Measurements from ENCODE around the gene B4GALT4. TPM values are rescaled to one million over a fixed set of nuclear protein-coding genes. Genes with fewer than 3 reads are reported as not detected.

The B4GALT4 gene
- polyA plus RNA-seq, 3 donors, result 8.0 to 13.3 (median 9.2) TPM

- no peak overlapping the region for H3K27ac ChIP-seq (ENCODE audit: low read depth, low read length)
- 73 to 95% (median 95%) methylated on average over 6 of the region's 6 CpGs for WGBS, 3 donors
These were observed 28.9 kb downstream of the B4GALT4 start for GRCh38 chr3:119211803-119212202.

DNA sequence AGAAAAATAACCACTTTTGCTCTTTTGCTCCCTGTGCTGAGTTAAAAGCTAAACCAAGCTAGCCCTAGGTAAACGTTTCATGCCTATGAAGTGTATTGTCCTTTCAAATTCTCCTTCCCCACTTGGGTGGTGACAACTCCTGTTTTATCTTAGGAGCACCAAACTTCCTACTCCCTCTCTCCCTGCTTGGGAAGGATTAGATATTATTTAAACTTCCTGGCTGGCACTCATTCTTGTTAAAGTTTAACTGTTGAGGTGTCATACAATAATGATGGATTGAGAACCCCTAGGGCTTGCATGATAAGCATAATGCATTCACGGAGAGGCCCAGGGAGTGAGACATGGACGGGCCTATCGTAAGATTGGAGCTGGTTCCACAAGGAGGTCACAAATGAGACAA is 29.5 kb downstream of the B4GALT4 start:
- WGBS, 3 donors, result 24 to 48% (median 45%) methylated on average over 4 of the region's 4 CpGs
- H3K27ac ChIP-seq (ENCODE audit: low read depth, low read length), result no peak overlapping the region

GRCh38 chr3:119207512-119207875 is 33.2 kb downstream of the B4GALT4 start:
- no peak overlapping the region for H3K27ac ChIP-seq (ENCODE audit: low read depth, low read length)
- 83 to 91% (median 87%) methylated on average over 3 of the region's 3 CpGs for WGBS, 3 donors

GRCh38 chr3:119206611-119207511 is 33.8 kb downstream of the B4GALT4 start:
- H3K27ac ChIP-seq (ENCODE audit: low read depth, low read length), result no peak overlapping the region
- WGBS, 3 donors, result 51 to 69% (median 57%) methylated on average over 4 of the region's 4 CpGs

DNA sequence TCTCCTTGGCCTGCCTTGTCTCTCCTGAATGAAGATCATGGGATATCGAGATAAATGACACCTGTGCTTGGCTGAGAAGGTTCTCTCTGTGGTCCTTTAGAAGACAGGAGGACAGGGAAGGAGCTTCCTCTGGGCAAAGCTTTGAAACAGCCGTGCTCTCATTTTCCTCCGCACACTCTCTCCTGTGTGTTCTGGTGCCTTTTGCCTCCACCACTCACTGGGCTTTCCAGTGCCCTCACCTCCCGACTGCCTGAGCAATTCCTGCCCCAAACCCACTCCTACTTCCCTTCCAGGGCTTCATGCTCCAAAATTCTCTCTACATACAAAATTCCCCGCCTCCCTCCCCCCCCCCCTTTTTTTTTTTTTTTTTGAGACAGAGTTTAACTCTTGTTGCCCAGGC is 35.0 kb downstream of the B4GALT4 start:
- no peak overlapping the region for H3K27ac ChIP-seq (ENCODE audit: low read depth, low read length)
- 74 to 87% (median 75%) methylated on average over 5 of the region's 5 CpGs for WGBS, 3 donors

DNA sequence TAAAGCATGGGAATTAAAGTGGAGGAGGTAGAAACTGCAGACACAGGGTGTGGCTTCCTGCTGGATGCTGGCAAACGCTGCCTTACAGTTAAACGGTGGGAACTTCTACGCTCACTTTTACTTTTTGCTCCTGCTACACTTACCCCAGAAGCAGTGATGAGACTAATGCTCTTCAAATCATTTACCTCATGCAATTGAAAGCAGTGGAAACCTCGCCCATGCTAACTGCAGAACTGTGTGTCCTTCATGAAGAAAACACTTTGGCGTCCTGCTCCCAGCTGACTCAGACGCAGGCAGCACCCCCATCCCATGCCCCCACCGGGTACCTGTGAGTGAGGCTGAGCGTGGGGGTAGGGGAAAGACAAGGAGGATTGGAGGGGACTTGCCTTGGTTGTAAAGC is 35.5 kb downstream of the B4GALT4 start:
- WGBS, 3 donors, result 41 to 52% (median 51%) methylated on average over 8 of the region's 8 CpGs

DNA sequence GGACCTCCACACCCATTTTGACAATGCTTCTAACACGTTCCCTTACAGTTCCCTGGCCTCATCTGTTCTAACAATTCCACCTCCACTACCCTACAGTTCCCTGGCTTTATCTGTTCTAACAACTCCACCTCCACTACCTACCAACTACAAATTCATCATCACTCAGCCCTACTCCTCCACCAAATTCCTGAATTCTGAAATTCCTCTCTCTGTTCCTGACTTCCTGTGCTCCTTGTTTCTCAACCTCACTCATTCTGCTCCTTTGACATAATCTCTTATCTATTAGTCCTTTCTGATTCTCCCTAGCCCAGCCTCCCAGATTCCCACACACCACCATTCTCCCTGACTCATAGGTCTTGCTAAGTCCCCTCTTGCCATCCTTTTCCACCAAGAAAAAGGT is 44.8 kb downstream of the B4GALT4 start:
- H3K27ac ChIP-seq (ENCODE audit: low read depth, low read length), result no peak overlapping the region
- 68 to 79% (median 76%) methylated on average over 1 of the region's 1 CpG for WGBS, 3 donors

More for the DNA sequence above, 35.5 kb downstream of the B4GALT4 start:
- no peak overlapping the region for H3K27ac ChIP-seq (ENCODE audit: low read depth, low read length)

GRCh38 chr3:119195151-119195476 is 45.6 kb downstream of the B4GALT4 start:
- H3K27ac ChIP-seq (ENCODE audit: low read depth, low read length), result no peak overlapping the region
- WGBS, 3 donors, result 57 to 76% (median 65%) methylated on average over 1 of the region's 1 CpG

GRCh38 chr3:119194237-119195150 is 46.2 kb downstream of the B4GALT4 start:
- no peak overlapping the region for H3K27ac ChIP-seq (ENCODE audit: low read depth, low read length)
- WGBS, 3 donors, result 69 to 82% (median 80%) methylated on average over 7 of the region's 7 CpGs

DNA sequence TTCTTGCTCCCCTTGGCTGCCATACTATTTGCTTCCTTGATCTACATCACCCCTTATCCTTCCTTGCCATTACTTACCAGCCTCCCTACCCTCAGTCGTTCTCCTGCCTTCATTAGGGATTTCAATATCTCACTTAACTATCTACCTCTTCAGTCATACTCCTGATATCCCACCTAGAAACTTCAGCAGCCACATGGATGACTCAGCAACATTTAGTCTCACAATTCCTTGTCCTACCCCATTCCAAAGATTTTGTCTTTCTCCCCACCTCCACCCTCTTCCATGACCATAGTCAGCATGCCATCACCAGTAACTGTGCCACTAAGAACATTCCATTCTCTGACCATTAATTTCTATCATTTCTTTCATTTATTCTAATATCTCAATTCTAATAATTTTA is 48.9 kb downstream of the B4GALT4 start:
- WGBS, 3 donors, result 67 to 84% (median 74%) methylated on average over 1 of the region's 1 CpG
- H3K27ac ChIP-seq (ENCODE audit: low read depth, low read length), result no peak overlapping the region

GRCh38 chr3:119187266-119187665 is 53.4 kb downstream of the B4GALT4 start:
- H3K27ac ChIP-seq (ENCODE audit: low read depth, low read length), result no peak overlapping the region

GRCh38 chr3:119184796-119185570 is 55.7 kb downstream of the B4GALT4 start:
- H3K27ac ChIP-seq (ENCODE audit: low read depth, low read length), result no peak overlapping the region
- WGBS, 3 donors, result 70 to 89% (median 77%) methylated on average over 7 of the region's 7 CpGs

GRCh38 chr3:119184111-119184510 is 56.6 kb downstream of the B4GALT4 start:
- WGBS, 3 donors, result 79 to 95% (median 80%) methylated on average over 9 of the region's 9 CpGs
- H3K27ac ChIP-seq (ENCODE audit: low read depth, low read length), result no peak overlapping the region

- 66 to 80% (median 75%) methylated on average over 3 of the region's 3 CpGs for WGBS, 3 donors
- H3K27ac ChIP-seq (ENCODE audit: low read depth, low read length), result no peak overlapping the region
These were observed 58.9 kb downstream of the B4GALT4 start for GRCh38 chr3:119181765-119182164.

GRCh38 chr3:119177321-119177720 is 63.4 kb downstream of the B4GALT4 start:
- 77 to 79% (median 78%) methylated on average over 4 of the region's 4 CpGs for WGBS, 3 donors
- no peak overlapping the region for H3K27ac ChIP-seq (ENCODE audit: low read depth, low read length)

DNA sequence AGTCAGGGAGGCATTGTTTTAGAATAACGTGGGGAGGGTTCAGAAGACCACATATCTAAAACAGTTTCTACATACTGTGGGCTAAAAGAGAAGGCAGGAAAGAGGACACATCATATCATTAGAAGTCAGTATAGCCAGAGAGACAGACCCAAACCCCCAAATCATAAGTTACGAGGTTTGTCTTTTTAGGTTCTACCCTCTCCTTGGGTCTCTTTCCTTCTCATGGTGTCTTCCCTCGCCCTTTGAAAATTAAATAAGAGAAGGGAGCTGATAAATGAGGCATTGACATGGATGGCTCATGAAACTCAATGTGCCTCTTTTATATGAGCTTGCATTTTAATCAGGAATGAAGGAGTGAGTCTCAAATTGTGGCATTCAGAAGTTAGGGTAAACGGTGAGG is 63.9 kb downstream of the B4GALT4 start:
- 67 to 74% (median 72%) methylated on average over 4 of the region's 4 CpGs for WGBS, 3 donors
- H3K27ac ChIP-seq (ENCODE audit: low read depth, low read length), result no peak overlapping the region

DNA sequence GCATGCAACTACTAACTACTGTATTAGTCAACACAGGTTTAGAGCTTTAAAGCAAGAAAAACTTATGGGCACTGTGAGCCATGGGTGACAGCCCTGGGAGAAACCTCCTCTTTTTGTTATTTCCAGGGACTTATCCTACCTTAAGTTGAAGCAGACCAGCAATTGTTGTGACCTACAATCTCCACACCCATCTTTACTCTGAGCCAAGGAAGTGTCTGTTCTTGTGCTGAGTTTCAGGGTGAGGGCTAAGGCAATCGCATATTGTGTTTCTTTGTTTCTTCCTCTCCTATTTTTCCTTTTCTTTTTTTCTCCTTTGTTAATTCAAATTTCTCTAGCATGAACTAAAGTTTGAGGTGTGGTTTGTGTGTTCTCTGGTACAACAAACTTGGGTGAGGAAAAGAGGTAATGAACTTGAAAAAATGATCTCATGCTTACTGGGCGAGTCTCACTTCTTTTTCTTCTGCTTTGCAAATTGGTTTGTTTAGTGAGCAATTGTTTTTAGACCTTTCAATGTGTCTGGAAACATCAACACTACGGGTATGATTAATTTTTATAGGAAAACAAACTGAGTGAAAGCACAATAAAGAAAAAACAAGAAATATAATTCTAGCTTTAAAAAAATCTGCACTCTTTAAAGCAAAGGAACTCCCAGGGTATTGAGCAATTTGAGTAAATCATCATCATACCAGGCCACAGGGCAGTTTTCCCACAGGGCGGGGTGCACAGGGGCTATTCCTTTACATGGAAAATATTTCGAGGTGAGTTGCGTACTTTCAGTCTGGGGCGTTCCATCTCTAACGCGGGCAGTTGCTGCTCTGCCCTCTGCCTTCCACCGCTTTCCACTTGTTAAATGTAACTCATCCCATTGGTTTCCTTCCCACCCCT is 64.6 kb downstream of the B4GALT4 start:
- H3K27ac ChIP-seq (ENCODE audit: low read depth, low read length), result no peak overlapping the region
- 42 to 80% (median 77%) methylated on average over 10 of the region's 10 CpGs for WGBS, 3 donors

- 25 to 37% (median 30%) methylated on average over 13 of the region's 13 CpGs for WGBS, 3 donors
- H3K27ac ChIP-seq (ENCODE audit: low read depth, low read length), result no peak within 1 kb of the TSS
These were observed 67.4 kb downstream of the B4GALT4 start, which contains the start of gene UPK1B for GRCh38 chr3:119173325-119173724. Gene UPK1B (plus strand): TSS chr3:119173598. CDS start chr3:119186742, 13,144 bp downstream.
